BJ (cell line): Measurements from ENCODE around the gene TNRC18. TPM values are rescaled to one million over a fixed set of nuclear protein-coding genes. Genes with fewer than 3 reads are reported as not detected.

Experiments
- CTCF ChIA-PET: fragments of 350-600 bp; formaldehyde crosslinking; extraction: SDS; loops from one replicate; lab custom pipeline; 2021; ENCODE audit warnings: antibody characterized with exemption, inconsistent platforms; lab: Yijun Ruan, JAX
- POLR2A ChIA-PET: fragments of 300-600 bp; sonication (Branson Sonifier 250); formaldehyde crosslinking; extraction: SDS; loops from one replicate; lab custom pipeline; 2021; ENCODE audit warnings: antibody characterized with exemption; lab: Charles Lee
- DNase-seq: peaks from one replicate; pipeline ENCODE4 v3.0.0-alpha.2; 2011; ENCODE audit warnings: low read depth
- H3K27me3 ChIP-seq: 2 replicates; pipeline ENCODE4 v1.6.0; 2011; ENCODE audit warnings: low read length; ENCODE audit not compliant: control insufficient read depth, insufficient read depth
- H3K36me3 ChIP-seq: 2 replicates; pipeline ENCODE4 v1.5.1; 2011; ENCODE audit warnings: low read length; ENCODE audit not compliant: control insufficient read depth, insufficient read depth
- H3K4me3 ChIP-seq: 2 replicates; pipeline ENCODE4 v1.5.1; 2011; ENCODE audit warnings: low read depth, mild to moderate bottlenecking, control low read depth, low read length
- CTCF ChIP-seq: IDR thresholded peaks from 2 replicates; pipeline ENCODE4 v1.5.1; 2011; ENCODE audit warnings: low read depth, mild to moderate bottlenecking, control low read depth, inconsistent platforms, low read length, moderate library complexity; ENCODE audit not compliant: insufficient read depth
- polyA plus RNA-seq: library from polyadenylated mRNA; depleted of rRNA; stranded (reverse); fragments of >200 nt; gene quantifications from 2 replicates; pipeline ENCODE4 v1.2.3, GENCODE V29; 2011

Gene TNRC18
- polyA plus RNA-seq, 1 experiment = 20.1 TPM

GRCh38 chr7:5345171-5345570, 78.5 kb downstream of the TNRC18 start:
- ChIA-PET POLR2A (no interaction called here), CTCF (no interaction called here)
- no peak for TF ChIP-seq CTCF
- no peak for DNase-seq
- Histone ChIP-seq H3K4me3 (no peak overlapping the region), H3K27me3 (no peaks in the 10 kb centered on the region), H3K36me3 (peaks cover 42% of the 10 kb centered on the region)

- peaks cover 45% of the 10 kb centered on the region for H3K36me3 ChIP-seq
- CTCF ChIA-PET = no interaction called here
These were observed 79.3 kb downstream of the TNRC18 start for GRCh38 chr7:5344342-5344741.

GRCh38 chr7:5343884-5344283, 79.8 kb downstream of the TNRC18 start:
- no peaks in the 10 kb centered on the region for H3K27me3 ChIP-seq
- ChIA-PET CTCF (no interaction called here), POLR2A (no interaction called here)
- H3K4me3 ChIP-seq = no peak overlapping the region
- peaks cover 47% of the 10 kb centered on the region for H3K36me3 ChIP-seq
- no peak for DNase-seq
- TF ChIP-seq CTCF = no peak

More at GRCh38 chr7:5344342-5344741, 79.3 kb downstream of the TNRC18 start:
- DNase-seq = no peak
- Histone ChIP-seq H3K27me3 (no peaks in the 10 kb centered on the region), H3K4me3 (no peak overlapping the region)
- POLR2A ChIA-PET = no interaction called here
- TF ChIP-seq CTCF = no peak

GRCh38 chr7:5342631-5343030, 81.0 kb downstream of the TNRC18 start:
- CTCF ChIA-PET = no interaction called here
- Histone ChIP-seq H3K27me3 (no peaks in the 10 kb centered on the region), H3K36me3 (peaks cover 42% of the 10 kb centered on the region), H3K4me3 (no peak overlapping the region)
- DNase-seq = no peak
- TF ChIP-seq CTCF = no peak
- POLR2A ChIA-PET = no interaction called here

- Histone ChIP-seq H3K4me3 (no peak overlapping the region), H3K36me3 (peaks cover 30% of the 10 kb centered on the region), H3K27me3 (no peaks in the 10 kb centered on the region)
- no peak for DNase-seq
- POLR2A ChIA-PET = no interaction called here
- CTCF ChIA-PET = no interaction called here
- no peak for TF ChIP-seq CTCF
These were observed 83.7 kb downstream of the TNRC18 start for GRCh38 chr7:5339955-5340354.
